Astrocyte (in vitro differentiated cells and primary cell): ENCODE results near the gene THOC5.

Source experiments
- EZH2 ChIP-seq: IDR thresholded peaks from 2 replicates; pipeline ENCODE4 v1.6.1; 2012; ENCODE audit warnings: mild to moderate bottlenecking, low read length, inconsistent platforms; ENCODE audit not compliant: insufficient read depth
- TF ChIP-seq, protein P1 (sequence below): IDR thresholded peaks from 2 replicates; pipeline ENCODE4 v1.5.1; 2011; ENCODE audit warnings: low read depth, mild to moderate bottlenecking, inconsistent platforms, low read length, moderate library complexity; ENCODE audit not compliant: insufficient read depth

DNA sequence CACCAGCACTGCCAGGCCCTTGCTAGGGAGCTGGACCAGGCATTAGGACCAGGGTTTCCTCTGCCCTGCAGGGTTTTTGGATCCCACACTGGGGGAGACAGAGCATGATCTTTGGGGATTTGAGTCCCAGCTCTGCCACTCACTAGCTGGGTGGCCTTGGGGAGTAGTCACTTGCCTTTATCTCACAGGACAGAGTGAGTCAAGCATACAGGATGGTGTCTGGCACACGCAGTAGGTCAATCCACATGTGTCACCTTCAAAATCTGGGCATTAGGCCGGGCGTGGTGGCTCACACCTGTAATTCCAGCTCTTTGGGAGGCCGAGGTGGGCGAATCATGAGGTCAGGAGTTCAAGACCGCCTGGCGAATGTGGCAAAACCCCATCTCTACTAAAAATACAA is 70.8 kb downstream of the THOC5 start:
- TF ChIP-seq, protein P1, sequence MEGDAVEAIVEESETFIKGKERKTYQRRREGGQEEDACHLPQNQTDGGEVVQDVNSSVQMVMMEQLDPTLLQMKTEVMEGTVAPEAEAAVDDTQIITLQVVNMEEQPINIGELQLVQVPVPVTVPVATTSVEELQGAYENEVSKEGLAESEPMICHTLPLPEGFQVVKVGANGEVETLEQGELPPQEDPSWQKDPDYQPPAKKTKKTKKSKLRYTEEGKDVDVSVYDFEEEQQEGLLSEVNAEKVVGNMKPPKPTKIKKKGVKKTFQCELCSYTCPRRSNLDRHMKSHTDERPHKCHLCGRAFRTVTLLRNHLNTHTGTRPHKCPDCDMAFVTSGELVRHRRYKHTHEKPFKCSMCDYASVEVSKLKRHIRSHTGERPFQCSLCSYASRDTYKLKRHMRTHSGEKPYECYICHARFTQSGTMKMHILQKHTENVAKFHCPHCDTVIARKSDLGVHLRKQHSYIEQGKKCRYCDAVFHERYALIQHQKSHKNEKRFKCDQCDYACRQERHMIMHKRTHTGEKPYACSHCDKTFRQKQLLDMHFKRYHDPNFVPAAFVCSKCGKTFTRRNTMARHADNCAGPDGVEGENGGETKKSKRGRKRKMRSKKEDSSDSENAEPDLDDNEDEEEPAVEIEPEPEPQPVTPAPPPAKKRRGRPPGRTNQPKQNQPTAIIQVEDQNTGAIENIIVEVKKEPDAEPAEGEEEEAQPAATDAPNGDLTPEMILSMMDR = no peak
- TF ChIP-seq EZH2 = no peak
